ENCODE measurements around the gene NDUFS4.

DNA sequence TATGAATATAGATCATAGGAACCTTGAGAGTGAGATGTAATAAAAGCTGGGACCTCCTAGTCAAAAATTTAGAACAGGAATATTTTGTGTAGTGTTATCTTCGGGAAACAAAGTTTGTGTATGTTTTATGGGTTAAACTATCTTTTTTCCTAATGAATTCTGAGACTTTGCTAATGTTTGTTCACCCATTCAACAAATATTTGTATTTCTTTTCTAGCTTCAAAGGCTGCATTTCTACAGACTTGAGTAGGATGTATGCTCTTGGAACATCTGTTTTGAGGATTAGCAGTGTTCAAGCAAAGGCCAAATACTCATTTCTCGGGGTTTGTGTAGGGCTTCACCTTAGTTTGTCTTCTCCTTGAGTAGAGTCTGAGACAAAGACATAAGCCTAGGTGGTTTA lies 16.2 kb downstream of the NDUFS4 start:
- TF ChIP-seq POLR2A (IDR thresholded peaks at IDR 0.05) (no peak), CTCF (IDR thresholded peaks at IDR 0.05) (no peak)

All from sigmoid colon (tissue), 3 donors.